OCI-M2 (cell line): ENCODE measurements around the gene HSD17B10.
A peak's percentile ranks its signal among the peaks of the same experiment; 100 is the strongest.
"Not testable (repeated sequence)": the region's sequence is repeated elsewhere in the genome, so short reads cannot be mapped to it uniquely, and the experiment has no call there.

ENCODE experiments used
- DNase-seq: peaks from one replicate; lab custom pipeline; 2025; ENCODE audit not compliant: unreplicated experiment; lab: John Stamatoyannopoulos, UW

The HSD17B10 gene

GRCh38 chrX:53438174-53438831, 4.1 kb upstream of the HSD17B10 start:
- DNase-seq: no peak

- DNase-seq: no peak
These were observed 3.0 kb upstream of the HSD17B10 start for GRCh38 chrX:53437206-53437605.

- DNase-seq: no peak
These were observed 1.8 kb upstream of the HSD17B10 start for GRCh38 chrX:53435997-53436396.

GRCh38 chrX:53430231-53430630, 3.9 kb downstream of the HSD17B10 start:
- no peak for DNase-seq

- no peak for DNase-seq
These were observed 4.4 kb downstream of the HSD17B10 start for GRCh38 chrX:53429755-53430154.

GRCh38 chrX:53422861-53423306, 11.3 kb downstream of the HSD17B10 start, which contains the start of gene RIBC1:
TSS of gene RIBC1 (plus strand) at chrX:53422873. CDS start at chrX:53426277, 3,404 bp downstream.
- DNase-seq: no peak

GRCh38 chrX:53422086-53422860, 11.9 kb downstream of the HSD17B10 start, which contains the start of gene SMC1A:
TSS of gene SMC1A (minus strand) at chrX:53422654. CDS start at chrX:53422600, 54 bp downstream.
- DNase-seq: peak; percentile 75

GRCh38 chrX:53421772-53422085, 12.4 kb downstream of the HSD17B10 start:
- DNase-seq: no peak

- DNase-seq: no peak
These were observed 13.0 kb downstream of the HSD17B10 start for GRCh38 chrX:53421125-53421524.

GRCh38 chrX:53420351-53420750, 13.8 kb downstream of the HSD17B10 start:
- not testable (repeated sequence) for DNase-seq

- no peak for DNase-seq
These were observed 21.7 kb downstream of the HSD17B10 start for GRCh38 chrX:53412446-53412845.

- no peak for DNase-seq
These were observed 30.6 kb downstream of the HSD17B10 start for GRCh38 chrX:53403535-53403934.

- no peak for DNase-seq
These were observed 36.0 kb downstream of the HSD17B10 start for GRCh38 chrX:53398216-53398615.

- no peak for DNase-seq
These were observed 38.4 kb downstream of the HSD17B10 start for GRCh38 chrX:53395605-53396298.

- no peak for DNase-seq
These were observed 50.6 kb downstream of the HSD17B10 start for GRCh38 chrX:53383376-53384076.
